Heart left ventricle (tissue), 16 donors: Measurements from ENCODE around the gene BAZ2B. TPM values are rescaled to one million over a fixed set of nuclear protein-coding genes. Genes with fewer than 3 reads are reported as not detected.

Experiments used
- ATAC-seq, 4 donors: fragments of 200-7000 bp; cut with Tn5 transposase; one replicate each; pipeline ENCODE4 v1.9.1; 2020 to 2022; ENCODE audit warnings: moderate library complexity in 4 of 4, mild to moderate bottlenecking in 3 of 4, moderate number of reproducible peaks in 1 of 4
- DNase-seq, 5 donors: peaks; one replicate each; pipeline ENCODE4 v3.0.0-alpha.2; 2020
- H3K27ac ChIP-seq, 12 donors: fragments of 200-600 bp; sonication (generic) in 4 of 12; one replicate each; pipeline versions ENCODE4 v1.5.0 to v1.8.0; 2016 to 2022; ENCODE audit warnings: mild to moderate bottlenecking in 2 of 12
- H3K27me3 ChIP-seq, 9 donors: fragments of 200-600 bp; sonication (generic) in 2 of 9; one replicate each; pipeline versions ENCODE4 v1.5.1 to v1.8.0; 2016 to 2022; ENCODE audit warnings: mild to moderate bottlenecking in 3 of 9
- H3K36me3 ChIP-seq, 9 donors: fragments of 200-600 bp; sonication (generic) in 2 of 9; one replicate each; pipeline versions ENCODE4 v1.5.0 to v1.8.0; 2018 to 2022; ENCODE audit warnings: mild to moderate bottlenecking in 2 of 9
- H3K4me1 ChIP-seq, 12 donors: fragments of 200-600 bp; sonication (generic) in 4 of 12; one replicate each; pipeline versions ENCODE4 v1.5.0 to v1.8.0; 2016 to 2022; ENCODE audit warnings: mild to moderate bottlenecking in 3 of 12
- H3K4me3 ChIP-seq, 12 donors: fragments of 200-600 bp; sonication (generic) in 4 of 12; one replicate each; pipeline versions ENCODE4 v1.5.0 to v1.8.0; 2017 to 2022; ENCODE audit warnings: mild to moderate bottlenecking in 9 of 12, moderate library complexity in 4 of 12
- H3K9me3 ChIP-seq, 12 donors: fragments of 200-600 bp; sonication (generic) in 4 of 12; one replicate each; pipeline versions ENCODE4 v1.5.0 to v1.8.0; 2016 to 2022; ENCODE audit warnings: mild to moderate bottlenecking in 1 of 12
- POLR2A ChIP-seq, 2 donors: fragments of 450-650 bp; IDR thresholded peaks; one replicate each; pipeline ENCODE4 v1.6.1; 2017; ENCODE audit warnings: antibody characterized with exemption in 2 of 2, mild to moderate bottlenecking in 2 of 2, moderate library complexity in 2 of 2
- WGBS, 4 donors: extraction: QIAGEN DNeasy Blood & Tissue Kit in 2 of 4; methylation state at CpG; one replicate each; pipeline versions ENCODE4 v1.1.5 to v1.1.7; 2013 to 2018; 5-methylcytosine and 5-hydroxymethylcytosine counted together
- intact Hi-C, 10 donors: fragments of 100-400 bp; cut with DNase I; formaldehyde crosslinking; loops; one replicate each; pipeline versions ENCODE4 v1.11.1 to v1.14.2; 2022
- polyA plus RNA-seq, 2 donors: library from polyadenylated mRNA; stranded (reverse); fragments of 200-250 nt; gene quantifications; one replicate each; pipeline ENCODE4 v1.2.3, GENCODE V29; 2013
- total RNA-seq, 9 donors: library from RNA; depleted of rRNA in 2 of 9; stranded (reverse); fragments of >200 nt in 2 of 9; fragmentation: NEBNext Ultra II Directional in 3 of 9; extraction: Animal tissue kit (Norgen Biotek cat#: 25700) in 3 of 9; gene quantifications; one replicate each; pipeline versions ENCODE4 v1.1.0 to v1.2.4, GENCODE V29; 2016 to 2023
- TF ChIP-seq, protein P1 (sequence below), 12 donors: fragments of 200-600 bp; sonication (generic) in 4 of 12; IDR thresholded peaks; one replicate each; pipeline versions ENCODE4 v1.5.0 to v1.8.0; 2018 to 2022; ENCODE audit warnings: antibody characterized with exemption in 12 of 12, mild to moderate bottlenecking in 5 of 12
- donor health status: ischemic (EF 13 %, LVEDD 7.1; RV severe dilation, severe dysfunction).
- donor health status: healthy with polysubstance abuse.
- donor health status: DM: no; HTN: yes; CAD: no.
- donor health status: DM: no; HTN: no; CAD: no.
- donor health status: ischemic (EF 25% LVEDD 6.9; RV normal size, moderate dysfunction).
- donor health status: ischemic (EF 25% LVEDD 5.7; RV mildly dilated, moderate dysfunction).
- donor health status: healthy.
- donor health status: DM: yes; HTN: yes; CAD: no.
- donor health status: ischemic (EF 35%, LVEDD 5.7; RV mildly dilated, moderate dysfunction).
- donor health status: nonischemic (EF 11% LVEDD 7.7; RV severe dilation, severe dysfunction).
- donor health status: DM: yes; HTN: yes; CAD: no.
- donor health status: PGD.
- donor health status: ischemic (EF 29% LVEDD 5.4; RV normal size, mild dysfunction).
- donor health status: nonischemic (EF 23%, LVEDD 6.1; RV moderate dilation, normal function).

The BAZ2B gene
- total and polyA plus RNA-seq, 11 donors, result 15.3 to 56.5 (median 40.2) TPM

DNA sequence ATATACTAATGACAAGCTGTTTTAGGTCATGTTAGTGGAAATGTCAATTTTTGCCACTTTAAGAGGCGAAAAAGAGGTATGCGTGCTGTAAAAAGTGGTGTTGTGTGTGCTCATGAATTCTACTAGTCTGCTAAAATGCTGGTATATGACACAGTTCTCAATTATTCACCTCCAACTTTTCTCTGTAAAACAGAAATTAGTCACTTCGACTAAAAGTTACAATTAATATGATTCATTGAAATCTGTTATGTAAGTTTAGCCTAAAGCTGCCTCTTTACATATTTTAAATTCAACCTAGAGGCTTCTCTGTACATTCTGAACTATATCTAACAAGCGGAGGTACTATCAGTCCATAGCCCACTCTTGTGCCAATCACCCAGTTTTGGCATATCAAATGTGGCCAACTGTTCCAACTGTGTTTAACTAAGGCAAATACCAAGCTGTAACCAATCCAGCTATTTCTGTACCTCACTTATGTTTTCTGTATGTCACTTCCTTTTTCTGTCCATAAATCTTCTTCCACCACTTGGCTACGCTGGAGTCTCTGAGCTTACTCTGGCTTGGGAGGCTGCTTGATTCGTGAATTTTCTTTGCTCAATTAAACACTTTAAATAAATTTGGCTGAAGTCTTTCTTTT, 20.8 kb downstream of the BAZ2B start:
- no peak overlapping the region for H3K4me3 ChIP-seq
- no peaks in the 10 kb centered on the region for H3K9me3 ChIP-seq
- peaks cover 0 to 31% (median 7%) of the 10 kb centered on the region in 12 donors for H3K4me1 ChIP-seq
- intact Hi-C loops, result no loop called here
- TF ChIP-seq POLR2A (IDR thresholded peaks at IDR 0.05), result no peak
- ATAC-seq, result no peak
- 76 to 89% (median 85%) methylated on average over 6 of the region's 6 CpGs for WGBS, 4 donors
- no peaks in the 10 kb centered on the region for H3K36me3 ChIP-seq
- no peak overlapping the region for H3K27ac ChIP-seq
- no peaks in the 10 kb centered on the region for H3K27me3 ChIP-seq
- DNase-seq, result no peak

DNA sequence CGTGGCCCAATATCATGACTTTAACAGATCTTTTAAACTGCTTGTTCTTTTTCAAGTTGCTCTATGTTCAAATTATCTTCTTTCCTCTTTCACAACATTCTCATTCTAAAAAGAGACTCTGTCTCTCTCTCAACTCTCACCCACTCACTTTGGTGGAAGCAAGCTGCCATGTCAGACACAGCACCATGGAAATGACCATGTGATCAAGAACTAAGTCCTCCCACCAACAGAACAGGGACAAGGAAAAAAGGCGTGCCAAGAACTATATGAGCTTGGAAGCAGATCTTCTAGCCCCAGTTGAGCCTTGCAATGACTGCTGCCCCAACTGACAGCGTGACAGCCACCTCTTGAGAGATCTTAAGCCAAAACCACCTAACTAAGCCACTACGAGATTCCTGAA, 23.9 kb downstream of the BAZ2B start:
- H3K9me3 ChIP-seq, result no peaks in the 10 kb centered on the region
- peaks cover 0 to 32% (median 7%) of the 10 kb centered on the region in 12 donors for H3K4me1 ChIP-seq
- DNase-seq, result no peak
- TF ChIP-seq POLR2A (IDR thresholded peaks at IDR 0.05), result no peak
- TF ChIP-seq, protein P1, sequence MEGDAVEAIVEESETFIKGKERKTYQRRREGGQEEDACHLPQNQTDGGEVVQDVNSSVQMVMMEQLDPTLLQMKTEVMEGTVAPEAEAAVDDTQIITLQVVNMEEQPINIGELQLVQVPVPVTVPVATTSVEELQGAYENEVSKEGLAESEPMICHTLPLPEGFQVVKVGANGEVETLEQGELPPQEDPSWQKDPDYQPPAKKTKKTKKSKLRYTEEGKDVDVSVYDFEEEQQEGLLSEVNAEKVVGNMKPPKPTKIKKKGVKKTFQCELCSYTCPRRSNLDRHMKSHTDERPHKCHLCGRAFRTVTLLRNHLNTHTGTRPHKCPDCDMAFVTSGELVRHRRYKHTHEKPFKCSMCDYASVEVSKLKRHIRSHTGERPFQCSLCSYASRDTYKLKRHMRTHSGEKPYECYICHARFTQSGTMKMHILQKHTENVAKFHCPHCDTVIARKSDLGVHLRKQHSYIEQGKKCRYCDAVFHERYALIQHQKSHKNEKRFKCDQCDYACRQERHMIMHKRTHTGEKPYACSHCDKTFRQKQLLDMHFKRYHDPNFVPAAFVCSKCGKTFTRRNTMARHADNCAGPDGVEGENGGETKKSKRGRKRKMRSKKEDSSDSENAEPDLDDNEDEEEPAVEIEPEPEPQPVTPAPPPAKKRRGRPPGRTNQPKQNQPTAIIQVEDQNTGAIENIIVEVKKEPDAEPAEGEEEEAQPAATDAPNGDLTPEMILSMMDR (IDR thresholded peaks at IDR 0.05), result no peak
- peaks cover 0 to 2% (median 0%) of the 10 kb centered on the region in 9 donors for H3K36me3 ChIP-seq
- WGBS, 4 donors, result 65 to 79% (median 66%) methylated on average over 4 of the region's 4 CpGs
- H3K27me3 ChIP-seq, result no peaks in the 10 kb centered on the region
- no peak overlapping the region for H3K27ac ChIP-seq
- H3K4me3 ChIP-seq, result no peak overlapping the region
- peak in 3 of 4 donors; percentile 65 to 89 (median 75) for ATAC-seq
- intact Hi-C loops, result no loop called here

DNA sequence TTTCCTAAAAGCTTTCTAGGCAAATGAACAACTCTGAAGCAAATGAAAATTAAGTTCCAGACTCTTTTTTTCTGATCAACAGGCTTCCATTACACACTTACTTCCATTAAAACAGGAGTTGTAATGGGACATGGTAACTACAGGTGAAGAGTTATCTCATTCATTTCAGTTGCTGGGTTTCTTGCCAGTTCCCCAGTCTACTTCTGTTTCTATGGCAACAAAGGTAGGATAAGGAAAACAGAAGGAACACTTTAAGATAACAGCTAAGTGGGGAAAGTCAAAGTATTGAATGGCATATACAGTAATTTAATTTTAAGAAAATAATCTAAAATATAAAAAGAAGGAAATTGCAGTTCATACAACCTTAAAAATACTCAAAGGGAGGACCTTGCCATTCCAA, 25.1 kb downstream of the BAZ2B start:
- peaks cover 0 to 2% (median 0%) of the 10 kb centered on the region in 9 donors for H3K36me3 ChIP-seq
- peaks cover 0 to 32% (median 7%) of the 10 kb centered on the region in 12 donors for H3K4me1 ChIP-seq
- no peaks in the 10 kb centered on the region for H3K9me3 ChIP-seq
- no peaks in the 10 kb centered on the region for H3K27me3 ChIP-seq
- ATAC-seq (no peak), DNase-seq (no peak)
- H3K4me3 ChIP-seq, result no peak overlapping the region
- intact Hi-C loops, result no loop called here
- no peak for TF ChIP-seq POLR2A (IDR thresholded peaks at IDR 0.05)
- TF ChIP-seq, protein P1 (IDR thresholded peaks at IDR 0.05), result no peak
- no peak overlapping the region for H3K27ac ChIP-seq

DNA sequence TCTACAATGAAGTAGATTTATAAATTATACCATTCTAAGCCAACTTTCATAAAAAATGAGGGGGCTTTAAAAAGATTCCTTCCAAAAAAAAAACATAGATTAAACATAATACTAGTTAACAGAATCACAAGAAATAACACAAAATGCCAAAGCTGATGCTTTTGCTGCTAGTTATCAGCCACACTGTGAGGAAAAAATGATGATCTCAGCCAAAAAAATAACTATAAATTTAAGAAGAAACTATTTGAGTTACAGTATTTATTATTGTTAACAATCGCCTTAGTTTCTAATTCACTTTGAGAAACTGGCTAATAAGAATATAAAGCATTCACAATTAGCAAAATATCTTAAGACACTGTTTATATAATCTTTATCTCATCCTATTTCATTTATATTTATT, 27.1 kb downstream of the BAZ2B start:
- ATAC-seq, result no peak
- Histone ChIP-seq H3K4me3 (no peak overlapping the region), H3K36me3 (peaks cover 0 to 2% (median 0%) of the 10 kb centered on the region in 9 donors), H3K9me3 (no peaks in the 10 kb centered on the region), H3K4me1 (peaks cover 0 to 32% (median 6%) of the 10 kb centered on the region in 12 donors), H3K27ac (no peak overlapping the region), H3K27me3 (no peaks in the 10 kb centered on the region)
- TF ChIP-seq, protein P1 (IDR thresholded peaks at IDR 0.05), result no peak
- no peak for TF ChIP-seq POLR2A (IDR thresholded peaks at IDR 0.05)
- WGBS, 4 donors, result 95 to 97% (median 95%) methylated on average over 1 of the region's 1 CpG
- DNase-seq, result no peak
- intact Hi-C loops, result no loop called here

DNA sequence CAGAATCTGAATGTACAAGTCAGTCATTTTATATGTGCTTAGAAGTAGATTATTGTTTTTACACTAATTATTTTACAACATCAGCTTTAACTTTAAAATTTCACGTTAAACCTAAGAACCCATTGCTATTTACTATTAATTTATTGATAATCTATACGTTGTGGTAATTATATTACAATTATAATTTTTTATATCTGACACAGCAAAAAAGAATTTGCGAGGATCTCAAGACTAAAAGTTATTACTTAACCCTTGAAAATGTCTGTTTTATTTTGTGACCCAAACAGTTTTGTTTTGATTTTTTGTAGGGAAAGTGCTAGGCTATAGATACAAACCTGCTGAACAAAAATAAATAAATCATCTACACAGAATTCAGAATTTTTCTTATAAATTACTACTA, 30.3 kb downstream of the BAZ2B start:
- peaks cover 0 to 6% (median 0%) of the 10 kb centered on the region in 12 donors for H3K4me1 ChIP-seq

More for the DNA sequence above, 30.3 kb downstream of the BAZ2B start:
- intact Hi-C loops, result no loop called here
- Histone ChIP-seq H3K36me3 (peaks cover 0 to 11% (median 3%) of the 10 kb centered on the region in 9 donors), H3K9me3 (peaks cover 0 to 8% (median 0%) of the 10 kb centered on the region in 12 donors), H3K4me3 (no peak overlapping the region), H3K27ac (no peak overlapping the region), H3K27me3 (no peaks in the 10 kb centered on the region)
- ATAC-seq (no peak), DNase-seq (no peak)
- WGBS, 4 donors, result 88 to 91% (median 89%) methylated on average over 3 of the region's 3 CpGs
- TF ChIP-seq POLR2A (IDR thresholded peaks at IDR 0.05), result no peak
- TF ChIP-seq, protein P1 (IDR thresholded peaks at IDR 0.05), result no peak
